Measurements from ENCODE around the gene ADGRG6.
A peak's percentile ranks its signal among the peaks of the same experiment; 100 is the strongest.

The ADGRG6 gene

DNA sequence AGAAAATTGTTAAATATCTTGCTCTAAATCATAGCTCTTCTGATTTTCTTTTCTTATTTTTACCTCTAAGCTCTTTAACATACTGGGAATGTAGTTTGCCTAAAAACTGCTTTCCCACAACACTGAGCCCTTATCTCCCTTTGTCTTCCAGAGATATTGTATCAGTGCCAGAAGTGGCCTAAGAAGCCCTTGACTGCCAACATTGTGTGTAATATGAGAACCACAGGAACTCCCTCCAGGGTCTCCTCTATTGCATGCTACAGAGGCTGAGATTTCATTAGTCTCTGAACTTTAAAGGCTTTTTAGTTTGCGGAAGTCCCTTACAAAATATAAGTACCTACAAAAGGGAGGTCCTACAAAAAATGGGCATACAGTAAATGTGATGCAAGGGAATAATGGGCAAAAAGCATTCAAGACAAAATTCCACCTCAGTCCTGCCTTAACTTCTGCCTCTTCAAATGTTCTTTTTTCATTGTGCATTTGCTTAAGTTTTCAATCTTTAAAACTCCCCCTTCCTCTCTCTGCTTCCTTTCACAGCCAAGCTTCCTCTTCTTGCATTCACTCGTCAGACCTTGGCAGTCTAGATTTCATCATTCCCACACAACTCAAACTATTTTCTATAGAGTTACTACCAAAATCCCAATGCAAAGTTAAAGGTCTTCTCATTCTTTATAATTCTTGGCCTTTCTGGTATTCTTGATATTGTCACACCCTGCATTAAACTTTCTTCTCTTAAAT is 76.5 kb downstream of the ADGRG6 start:
- peak; percentile 84 for DNase-seq

DNA sequence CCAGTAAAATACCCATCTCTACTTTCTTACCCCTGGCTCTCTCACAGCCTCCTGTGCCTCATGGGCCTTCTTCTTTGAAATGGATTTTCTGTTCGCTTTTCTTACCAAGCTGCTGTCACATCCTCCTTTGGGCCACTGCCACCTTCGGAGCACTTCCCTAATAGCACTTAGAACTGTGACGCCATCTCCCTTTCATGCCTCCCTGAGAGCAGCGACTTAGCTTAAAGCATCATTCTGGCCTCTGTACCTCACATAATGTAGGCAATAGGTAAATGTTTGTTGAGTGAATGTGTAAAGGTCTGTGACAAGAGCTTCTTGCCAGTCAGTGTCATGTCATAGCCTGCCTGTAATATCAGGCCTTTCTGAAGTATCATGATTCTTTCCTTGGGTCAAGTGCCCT is 78.8 kb downstream of the ADGRG6 start:
- no peak for DNase-seq

DNA sequence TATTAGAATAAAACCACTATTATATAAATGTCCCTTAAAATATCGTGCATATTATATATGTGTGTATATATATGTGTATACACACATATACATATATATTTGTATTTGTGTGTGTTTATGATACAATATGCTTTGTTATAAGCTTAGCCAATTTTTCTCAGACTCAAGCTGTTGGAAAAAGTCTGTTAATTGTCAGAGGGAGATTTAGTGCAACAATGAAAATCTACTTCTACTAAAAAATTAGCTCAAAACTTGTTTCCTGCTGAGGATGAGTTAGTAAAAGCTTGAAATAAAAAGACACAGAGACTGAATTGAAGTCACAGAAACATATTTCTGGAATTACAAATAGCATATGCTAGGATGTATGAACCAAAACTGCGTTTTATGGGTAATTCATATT is 79.4 kb downstream of the ADGRG6 start:
- DNase-seq = no peak

- DNase-seq = no peak
Observed at GRCh38 chr6:142381845-142382378, 80.1 kb downstream of the ADGRG6 start.

- DNase-seq = no peak
Observed at GRCh38 chr6:142384519-142385254, 82.9 kb downstream of the ADGRG6 start.

DNA sequence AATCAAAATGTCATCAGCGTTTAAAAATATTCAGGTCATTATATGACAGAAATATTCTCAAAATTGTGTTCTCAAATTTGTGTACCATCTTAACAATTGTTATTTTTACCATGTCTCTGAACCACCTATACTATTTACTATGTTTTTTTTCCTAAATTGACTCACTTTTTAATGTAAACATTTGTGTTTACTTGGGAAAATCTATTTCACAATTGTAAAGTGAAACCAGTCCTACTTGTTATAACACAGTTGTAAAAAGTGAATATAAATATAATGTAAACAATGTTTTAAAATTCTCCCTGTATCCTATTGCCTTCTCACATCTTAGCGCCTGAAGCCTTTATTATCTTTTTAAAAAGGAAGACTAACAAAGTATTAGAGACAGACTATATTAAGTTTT is 83.5 kb downstream of the ADGRG6 start:
- DNase-seq = no peak

GRCh38 chr6:142386657-142387056 is 84.8 kb downstream of the ADGRG6 start:
- DNase-seq = no peak

DNA sequence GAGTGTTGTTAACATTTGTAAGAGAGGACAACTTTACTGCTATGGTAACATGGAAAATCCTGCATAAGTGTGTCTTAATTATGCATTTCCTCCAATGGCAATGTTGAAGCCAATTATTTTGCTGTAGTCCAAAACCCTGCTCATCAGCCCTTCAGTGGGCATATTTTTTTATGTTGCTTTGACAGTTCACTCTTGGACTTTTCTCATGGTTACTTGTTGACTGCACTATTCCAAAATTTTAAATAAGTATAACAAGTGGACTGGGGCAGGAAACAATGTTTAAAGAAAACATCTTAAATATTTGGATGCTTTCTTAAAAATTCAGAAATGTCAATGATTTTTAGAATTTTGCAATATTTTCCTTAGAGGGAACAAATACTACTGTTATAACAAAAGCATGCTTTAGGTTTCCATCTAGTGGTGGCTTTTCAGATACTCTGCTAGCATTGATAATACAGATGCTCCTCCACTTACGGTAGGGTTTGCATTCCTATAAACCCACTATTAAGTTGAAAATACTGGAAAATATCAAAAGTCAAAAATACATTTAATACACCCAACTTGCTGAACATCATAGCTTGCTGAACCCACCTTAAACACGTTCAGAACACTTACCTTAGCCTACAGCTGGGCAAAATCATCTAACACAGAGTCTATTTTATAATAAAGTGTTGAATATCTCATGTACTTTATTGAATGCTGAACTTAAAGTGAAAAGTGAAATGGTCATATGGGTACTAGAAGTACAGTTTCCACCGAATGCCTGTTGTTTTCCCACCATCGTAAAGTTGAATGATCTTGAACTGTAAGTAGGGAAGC is 86.4 kb downstream of the ADGRG6 start:
- peak; percentile 2 for DNase-seq

DNA sequence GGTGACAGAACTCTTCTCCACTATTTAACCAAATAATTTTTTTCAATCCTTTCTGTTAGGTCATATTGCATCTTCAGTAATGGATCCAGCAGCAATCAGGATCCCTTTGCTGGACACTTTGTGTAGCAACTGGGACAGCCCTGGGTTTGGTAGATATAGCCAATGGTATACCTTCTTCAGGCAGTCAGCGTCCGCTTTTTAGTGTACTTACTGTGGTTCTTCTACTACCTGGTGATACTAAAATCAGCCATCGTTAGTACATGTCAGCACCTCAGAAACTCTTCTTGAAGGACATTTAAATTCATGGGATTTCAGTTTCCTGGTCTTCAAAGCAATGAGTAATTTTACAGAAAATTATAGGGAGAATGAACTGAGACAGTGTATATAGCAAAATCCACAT is 93.5 kb downstream of the ADGRG6 start:
- DNase-seq = no peak

- no peak for DNase-seq
Observed at GRCh38 chr6:142395768-142396231, 94.0 kb downstream of the ADGRG6 start.

DNA sequence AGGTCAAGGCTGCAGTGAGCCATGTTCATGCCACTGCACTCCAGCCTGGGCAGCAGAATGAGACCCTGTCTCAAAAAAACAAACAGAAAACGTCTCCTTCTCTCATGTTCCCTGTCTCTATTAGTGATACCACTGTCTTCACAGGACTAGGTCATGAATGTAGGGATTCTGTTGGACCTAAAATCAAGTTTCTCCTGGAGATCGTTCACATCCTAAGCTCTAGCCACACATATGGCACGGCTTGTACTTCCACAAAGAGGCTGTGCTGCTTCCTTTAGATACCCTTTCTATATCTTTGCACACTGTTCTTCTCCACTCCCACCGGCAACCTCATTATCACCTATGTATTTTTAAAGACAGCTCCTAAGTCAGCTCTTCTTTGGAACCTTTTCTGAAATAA is 96.5 kb downstream of the ADGRG6 start:
- no peak for DNase-seq

DNA sequence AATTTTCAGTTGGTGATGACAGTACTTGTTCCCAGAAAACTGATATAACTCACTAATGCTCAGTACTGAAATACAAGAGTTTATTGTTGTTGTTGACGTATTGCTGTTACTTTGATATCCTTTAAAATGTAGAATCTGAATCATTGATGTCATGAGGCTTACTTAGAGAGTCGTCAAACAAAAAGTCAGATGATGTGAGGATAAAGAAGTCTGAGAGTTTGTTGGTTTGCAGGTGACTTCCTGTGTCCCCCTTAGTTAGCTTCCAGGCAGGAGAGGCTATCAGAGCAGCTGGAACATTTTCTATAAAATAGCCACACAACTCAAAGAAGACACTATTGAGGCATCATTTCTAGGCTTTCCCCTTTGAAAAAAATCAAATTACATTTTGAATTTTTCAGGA is 97.9 kb downstream of the ADGRG6 start:
- DNase-seq = no peak

- no peak for DNase-seq
Observed at GRCh38 chr6:142400495-142400894, 98.7 kb downstream of the ADGRG6 start.

GRCh38 chr6:142401838-142402237 is 100.0 kb downstream of the ADGRG6 start:
- no peak for DNase-seq

DNA sequence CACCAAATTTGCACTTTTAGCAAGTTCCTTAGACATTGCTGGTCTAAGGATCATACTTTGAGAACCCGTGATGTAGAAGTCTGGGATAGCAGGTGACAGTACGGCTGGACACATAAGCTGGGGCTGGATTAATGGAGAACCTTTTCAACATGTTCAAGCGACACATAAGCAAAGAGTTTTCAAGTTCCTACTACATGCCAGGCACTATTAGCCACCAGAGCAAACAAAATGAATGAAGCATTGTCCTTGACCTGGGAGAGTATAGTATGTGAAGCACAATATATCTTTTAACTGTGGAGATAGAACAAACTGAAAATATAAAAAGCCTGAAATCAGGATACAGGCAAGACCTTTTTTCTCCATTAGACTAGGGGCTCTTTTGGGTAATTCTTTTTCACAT is 102.9 kb downstream of the ADGRG6 start:
- no peak for DNase-seq

DNA sequence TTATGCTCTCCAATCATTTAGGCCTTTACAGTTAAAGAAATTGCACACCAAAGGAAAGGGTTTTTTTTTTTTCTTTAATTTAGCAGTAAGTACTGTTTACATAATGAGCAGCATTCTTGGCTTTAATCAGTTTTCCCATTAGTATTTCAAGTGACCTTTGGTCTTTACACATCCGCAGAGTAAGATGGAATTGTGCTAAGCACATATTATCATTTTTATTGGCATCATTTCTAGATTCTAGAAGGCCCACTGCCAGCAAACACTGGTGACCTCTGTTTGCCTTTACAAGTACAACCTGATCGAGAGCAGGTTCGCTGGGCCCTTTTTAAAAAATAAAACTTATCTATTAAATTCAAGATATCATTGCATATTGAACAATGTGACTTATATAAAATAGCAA is 104.3 kb downstream of the ADGRG6 start:
- no peak for DNase-seq

- DNase-seq = no peak
Observed at GRCh38 chr6:142407685-142408273, 106.0 kb downstream of the ADGRG6 start.

DNA sequence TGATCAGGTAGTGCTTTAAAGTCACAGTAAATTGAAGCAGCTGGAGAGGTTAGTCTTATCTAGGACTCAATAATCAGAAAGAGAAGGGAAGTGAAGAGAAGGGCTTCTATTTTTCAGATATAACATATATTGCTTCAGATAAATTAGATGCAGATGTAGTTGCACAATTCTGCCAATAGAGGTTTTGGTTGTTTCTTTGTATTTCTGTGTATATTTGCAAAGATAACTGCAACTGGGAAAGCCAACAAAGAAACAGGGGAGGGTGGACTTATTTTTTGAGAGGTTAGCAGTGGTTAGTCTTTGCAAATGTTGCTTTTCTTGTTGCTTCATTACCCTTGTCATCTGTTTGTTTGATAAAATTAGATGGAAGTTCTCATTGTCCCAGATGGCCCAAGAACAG is 106.6 kb downstream of the ADGRG6 start:
- DNase-seq = no peak

DNA sequence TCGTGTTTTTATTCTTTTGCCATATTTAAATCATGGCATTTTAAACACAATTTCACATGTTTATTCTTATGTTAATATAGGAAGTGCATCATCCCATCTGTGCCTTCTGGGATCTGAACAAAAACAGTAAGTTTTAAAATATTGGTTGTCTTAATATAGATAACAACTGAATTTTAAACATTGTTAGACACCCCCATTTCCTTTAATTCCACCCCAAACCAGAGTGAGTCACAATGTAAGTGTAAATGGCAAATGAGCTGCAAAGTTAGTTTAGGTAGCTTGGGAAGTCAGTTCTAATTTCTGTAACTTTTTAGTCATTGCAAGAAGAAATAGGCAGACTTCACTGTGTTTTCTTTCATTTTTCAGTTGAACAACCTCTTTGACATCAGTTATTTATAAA is 108.0 kb downstream of the ADGRG6 start:
- DNase-seq = no peak

DNA sequence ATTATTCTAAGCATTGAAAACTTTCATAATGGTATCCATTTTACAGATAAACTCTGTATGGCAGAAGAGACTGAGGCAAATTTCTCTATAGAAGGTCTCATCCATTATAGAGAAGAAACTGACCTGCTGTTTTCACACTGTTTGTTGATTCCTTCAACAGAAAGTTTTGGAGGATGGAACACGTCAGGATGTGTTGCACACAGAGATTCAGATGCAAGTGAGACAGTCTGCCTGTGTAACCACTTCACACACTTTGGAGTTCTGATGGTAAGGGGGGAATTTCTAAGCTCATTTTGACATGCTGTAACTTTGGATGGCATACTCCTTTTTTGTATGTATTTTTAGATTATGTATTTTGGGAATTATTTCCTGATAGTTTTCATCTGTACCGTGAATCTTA is 109.3 kb downstream of the ADGRG6 start:
- DNase-seq = no peak

DNA sequence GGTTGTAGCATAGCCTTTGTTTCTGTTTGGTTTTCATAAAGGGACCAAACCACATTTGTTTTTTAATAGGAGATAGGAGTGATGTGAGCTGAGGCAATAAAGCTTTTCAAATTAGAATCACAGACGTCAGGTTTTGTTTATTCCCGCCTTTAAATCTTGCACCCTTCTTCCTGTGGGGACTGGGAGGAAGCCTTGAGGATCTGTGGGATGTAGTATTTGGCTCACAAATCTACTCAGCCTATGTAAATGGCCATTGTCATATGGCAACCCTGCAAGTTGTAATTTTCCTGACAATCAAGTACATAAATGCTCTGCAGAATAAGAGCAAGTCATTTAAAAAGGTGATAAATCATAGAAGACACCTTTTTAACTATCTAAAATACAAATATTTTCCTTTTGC is 110.4 kb downstream of the ADGRG6 start:
- no peak for DNase-seq

GRCh38 chr6:142412658-142413057 is 110.9 kb downstream of the ADGRG6 start:
- no peak for DNase-seq

- DNase-seq = no peak
Observed at GRCh38 chr6:142413111-142413510, 111.3 kb downstream of the ADGRG6 start.

Data from NCI-H2171 (cell line).